HG03108 (cell line): ENCODE results near the gene SELENOS.

Experiments
- ATAC-seq: cut with Tn5 transposase; IDR thresholded peaks from one replicate; pipeline ENCODE4 v1.9.1; 2021; ENCODE audit warnings: moderate library complexity; ENCODE audit not compliant: unreplicated experiment

Gene SELENOS

GRCh38 chr15:101277038-101277822, at the start of gene SELENOS:
SELENOS (minus strand) TSS chr15:101277485; CDS start chr15:101277417, 68 bp downstream.
- ATAC-seq, result peak; percentile 90

GRCh38 chr15:101326462-101327146, 49.3 kb upstream of the SELENOS start:
- no peak for ATAC-seq

GRCh38 chr15:101326026-101326315, 48.7 kb upstream of the SELENOS start:
- no peak for ATAC-seq

GRCh38 chr15:101325263-101326025, 48.2 kb upstream of the SELENOS start:
- ATAC-seq, result no peak

GRCh38 chr15:101324524-101325177, 47.4 kb upstream of the SELENOS start:
- no peak for ATAC-seq

GRCh38 chr15:101323793-101324523, 46.7 kb upstream of the SELENOS start:
- ATAC-seq, result no peak

GRCh38 chr15:101322854-101323477, 45.7 kb upstream of the SELENOS start:
- no peak for ATAC-seq

- no peak for ATAC-seq
These were observed 44.9 kb upstream of the SELENOS start for GRCh38 chr15:101322016-101322695.

GRCh38 chr15:101320501-101321052, 43.3 kb upstream of the SELENOS start:
- no peak for ATAC-seq

- ATAC-seq, result no peak
These were observed 41.6 kb upstream of the SELENOS start for GRCh38 chr15:101318839-101319238.

GRCh38 chr15:101318147-101318819, 41.0 kb upstream of the SELENOS start:
- no peak for ATAC-seq

GRCh38 chr15:101317336-101317872, 40.1 kb upstream of the SELENOS start:
- ATAC-seq, result no peak

- no peak for ATAC-seq
These were observed 39.2 kb upstream of the SELENOS start for GRCh38 chr15:101316529-101316928.

- ATAC-seq, result no peak
These were observed 38.5 kb upstream of the SELENOS start for GRCh38 chr15:101315736-101316135.

GRCh38 chr15:101314336-101315125, 37.2 kb upstream of the SELENOS start:
- ATAC-seq, result no peak

GRCh38 chr15:101313041-101313761, 35.9 kb upstream of the SELENOS start:
- no peak for ATAC-seq

- no peak for ATAC-seq
These were observed 33.2 kb upstream of the SELENOS start for GRCh38 chr15:101310508-101310907.
